Mucosa of stomach (tissue), 1 donor: ENCODE measurements around the gene SEMA3F.
A peak's percentile ranks its signal among the peaks of the same experiment; 100 is the strongest.

ENCODE experiments used
- H3K27me3 ChIP-seq: one replicate; pipeline ENCODE4 v1.7.0; 2013; ENCODE audit warnings: mild to moderate bottlenecking, low read length; ENCODE audit not compliant: control insufficient read depth, insufficient read depth
- H3K36me3 ChIP-seq: one replicate; pipeline ENCODE4 v1.7.0; 2013; ENCODE audit warnings: low read length; ENCODE audit not compliant: control insufficient read depth, insufficient read depth
- H3K4me1 ChIP-seq: one replicate; pipeline ENCODE4 v1.7.0; 2013; ENCODE audit warnings: mild to moderate bottlenecking, low read length; ENCODE audit not compliant: control insufficient read depth, insufficient read depth
- H3K4me3 ChIP-seq: one replicate; pipeline ENCODE4 v1.7.0; 2013; ENCODE audit warnings: low read length
- H3K9ac ChIP-seq: one replicate; pipeline ENCODE4 v1.7.0; 2013; ENCODE audit warnings: mild to moderate bottlenecking, low read length, moderate library complexity
- H3K9me3 ChIP-seq: one replicate; pipeline ENCODE4 v1.7.0; 2013; ENCODE audit warnings: mild to moderate bottlenecking, low read length, moderate library complexity; ENCODE audit not compliant: control insufficient read depth
- donor health status: Pancreatic carcinoma.

The SEMA3F gene

GRCh38 chr3:50162034-50162883 is 7.1 kb downstream of the SEMA3F start:
- H3K9ac ChIP-seq: peak overlapping the region; percentile 40
- no peaks in the 10 kb centered on the region for H3K27me3 ChIP-seq
- H3K4me3 ChIP-seq: no peak overlapping the region
- no peaks in the 10 kb centered on the region for H3K36me3 ChIP-seq
- H3K9me3 ChIP-seq: no peaks in the 10 kb centered on the region
- peaks cover 100% of the 10 kb centered on the region for H3K4me1 ChIP-seq

GRCh38 chr3:50163572-50164455 is 8.7 kb downstream of the SEMA3F start:
- Histone ChIP-seq H3K9ac (peak overlapping the region; percentile 29), H3K4me1 (peaks cover 99% of the 10 kb centered on the region), H3K36me3 (no peaks in the 10 kb centered on the region), H3K27me3 (no peaks in the 10 kb centered on the region), H3K4me3 (no peak overlapping the region), H3K9me3 (no peaks in the 10 kb centered on the region)

- Histone ChIP-seq H3K36me3 (no peaks in the 10 kb centered on the region), H3K27me3 (no peaks in the 10 kb centered on the region), H3K9ac (peak overlapping the region; percentile 29), H3K4me1 (peaks cover 99% of the 10 kb centered on the region), H3K4me3 (no peak overlapping the region), H3K9me3 (no peaks in the 10 kb centered on the region)
These were observed 9.4 kb downstream of the SEMA3F start for GRCh38 chr3:50164481-50164880.

GRCh38 chr3:50164984-50165909 is 10.1 kb downstream of the SEMA3F start:
- peak overlapping the region; percentile 36 for H3K9ac ChIP-seq
- peaks cover 99% of the 10 kb centered on the region for H3K4me1 ChIP-seq
- H3K9me3 ChIP-seq: no peaks in the 10 kb centered on the region
- no peaks in the 10 kb centered on the region for H3K27me3 ChIP-seq
- no peaks in the 10 kb centered on the region for H3K36me3 ChIP-seq
- no peak overlapping the region for H3K4me3 ChIP-seq

GRCh38 chr3:50165910-50166538 is 10.9 kb downstream of the SEMA3F start:
- Histone ChIP-seq H3K36me3 (no peaks in the 10 kb centered on the region), H3K9ac (peak overlapping the region; percentile 36), H3K9me3 (no peaks in the 10 kb centered on the region), H3K27me3 (no peaks in the 10 kb centered on the region), H3K4me1 (peaks cover 99% of the 10 kb centered on the region), H3K4me3 (no peak overlapping the region)

- Histone ChIP-seq H3K36me3 (no peaks in the 10 kb centered on the region), H3K9ac (peak overlapping the region; percentile 38), H3K9me3 (no peaks in the 10 kb centered on the region), H3K4me3 (no peak overlapping the region), H3K4me1 (peaks cover 99% of the 10 kb centered on the region), H3K27me3 (no peaks in the 10 kb centered on the region)
These were observed 11.5 kb downstream of the SEMA3F start for GRCh38 chr3:50166620-50167019.

- no peaks in the 10 kb centered on the region for H3K36me3 ChIP-seq
- H3K4me1 ChIP-seq: peaks cover 99% of the 10 kb centered on the region
- peak overlapping the region; percentile 53 for H3K9ac ChIP-seq
- no peaks in the 10 kb centered on the region for H3K27me3 ChIP-seq
- H3K9me3 ChIP-seq: no peaks in the 10 kb centered on the region
- no peak overlapping the region for H3K4me3 ChIP-seq
These were observed 12.1 kb downstream of the SEMA3F start for GRCh38 chr3:50167069-50167840.

- Histone ChIP-seq H3K9me3 (no peaks in the 10 kb centered on the region), H3K9ac (peak overlapping the region; percentile 53), H3K4me3 (no peak overlapping the region), H3K27me3 (no peaks in the 10 kb centered on the region), H3K4me1 (peaks cover 99% of the 10 kb centered on the region), H3K36me3 (no peaks in the 10 kb centered on the region)
These were observed 12.7 kb downstream of the SEMA3F start for GRCh38 chr3:50167841-50168209.

GRCh38 chr3:50168388-50168787 is 13.3 kb downstream of the SEMA3F start:
- Histone ChIP-seq H3K36me3 (no peaks in the 10 kb centered on the region), H3K9ac (peak overlapping the region; percentile 53), H3K9me3 (no peaks in the 10 kb centered on the region), H3K27me3 (no peaks in the 10 kb centered on the region), H3K4me1 (peaks cover 99% of the 10 kb centered on the region), H3K4me3 (no peak overlapping the region)

GRCh38 chr3:50168791-50169190 is 13.7 kb downstream of the SEMA3F start:
- no peaks in the 10 kb centered on the region for H3K36me3 ChIP-seq
- peak overlapping the region; percentile 41 for H3K9ac ChIP-seq
- H3K4me3 ChIP-seq: no peak overlapping the region
- H3K4me1 ChIP-seq: peaks cover 99% of the 10 kb centered on the region
- no peaks in the 10 kb centered on the region for H3K9me3 ChIP-seq
- no peaks in the 10 kb centered on the region for H3K27me3 ChIP-seq
